ENCODE measurements around the gene THRB.
"Not testable (repeated sequence)": the region's sequence is repeated elsewhere in the genome, so short reads cannot be mapped to it uniquely, and the experiment has no call there.

The THRB gene

DNA sequence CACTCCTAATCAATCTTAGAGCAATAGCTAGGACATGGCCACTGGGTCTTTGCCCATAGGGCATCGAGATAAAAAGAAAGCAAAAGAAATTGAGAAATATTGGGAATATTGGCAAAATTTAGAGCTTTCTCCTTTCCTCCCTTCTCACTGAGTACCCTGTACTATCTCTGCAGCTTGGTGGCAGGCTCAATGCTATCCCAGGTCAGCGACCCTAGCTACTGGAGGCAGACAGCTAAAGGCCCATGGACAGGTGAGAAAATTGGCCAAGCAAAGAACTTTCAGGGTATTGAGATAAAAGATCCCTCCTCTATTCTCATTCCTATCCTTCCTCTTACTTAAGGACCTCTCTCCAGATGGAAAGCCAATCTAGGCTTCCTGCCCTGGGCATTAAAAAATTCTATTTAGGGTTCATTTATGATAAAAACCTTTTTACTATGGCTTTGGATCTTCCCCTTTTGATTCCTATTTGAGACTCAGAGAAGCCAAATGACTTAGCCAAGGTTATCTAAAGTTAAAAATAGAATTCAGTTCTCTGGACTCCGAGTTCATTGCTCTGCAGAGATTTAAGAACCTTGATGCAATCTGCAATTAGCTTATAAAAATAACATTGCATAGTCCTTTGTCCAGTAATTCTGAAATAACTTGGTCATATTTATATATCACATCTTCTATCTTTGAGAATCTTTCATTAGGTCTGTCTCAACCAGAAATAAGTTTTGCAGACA is 75.4 kb downstream of the THRB start:
- TF ChIP-seq MYC (IDR thresholded peaks at IDR 0.05; ENCODE audit: low read depth, low read length) (no peak), POLR2A (IDR thresholded peaks at IDR 0.05; ENCODE audit: extremely low read depth, insufficient read length) (no peak)
- TF ChIP-seq, protein P1, sequence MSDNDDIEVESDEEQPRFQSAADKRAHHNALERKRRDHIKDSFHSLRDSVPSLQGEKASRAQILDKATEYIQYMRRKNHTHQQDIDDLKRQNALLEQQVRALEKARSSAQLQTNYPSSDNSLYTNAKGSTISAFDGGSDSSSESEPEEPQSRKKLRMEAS (IDR thresholded peaks at IDR 0.05; ENCODE audit: low read depth, low read length): no peak
- TF ChIP-seq, protein P2, sequence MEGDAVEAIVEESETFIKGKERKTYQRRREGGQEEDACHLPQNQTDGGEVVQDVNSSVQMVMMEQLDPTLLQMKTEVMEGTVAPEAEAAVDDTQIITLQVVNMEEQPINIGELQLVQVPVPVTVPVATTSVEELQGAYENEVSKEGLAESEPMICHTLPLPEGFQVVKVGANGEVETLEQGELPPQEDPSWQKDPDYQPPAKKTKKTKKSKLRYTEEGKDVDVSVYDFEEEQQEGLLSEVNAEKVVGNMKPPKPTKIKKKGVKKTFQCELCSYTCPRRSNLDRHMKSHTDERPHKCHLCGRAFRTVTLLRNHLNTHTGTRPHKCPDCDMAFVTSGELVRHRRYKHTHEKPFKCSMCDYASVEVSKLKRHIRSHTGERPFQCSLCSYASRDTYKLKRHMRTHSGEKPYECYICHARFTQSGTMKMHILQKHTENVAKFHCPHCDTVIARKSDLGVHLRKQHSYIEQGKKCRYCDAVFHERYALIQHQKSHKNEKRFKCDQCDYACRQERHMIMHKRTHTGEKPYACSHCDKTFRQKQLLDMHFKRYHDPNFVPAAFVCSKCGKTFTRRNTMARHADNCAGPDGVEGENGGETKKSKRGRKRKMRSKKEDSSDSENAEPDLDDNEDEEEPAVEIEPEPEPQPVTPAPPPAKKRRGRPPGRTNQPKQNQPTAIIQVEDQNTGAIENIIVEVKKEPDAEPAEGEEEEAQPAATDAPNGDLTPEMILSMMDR (IDR thresholded peaks at IDR 0.05; ENCODE audit: low read depth, low read length): no peak
- DNase-seq (ENCODE audit: low read depth): no peak
- H3K4me3 ChIP-seq (ENCODE audit: low read depth, low read length): no peak overlapping the region

DNA sequence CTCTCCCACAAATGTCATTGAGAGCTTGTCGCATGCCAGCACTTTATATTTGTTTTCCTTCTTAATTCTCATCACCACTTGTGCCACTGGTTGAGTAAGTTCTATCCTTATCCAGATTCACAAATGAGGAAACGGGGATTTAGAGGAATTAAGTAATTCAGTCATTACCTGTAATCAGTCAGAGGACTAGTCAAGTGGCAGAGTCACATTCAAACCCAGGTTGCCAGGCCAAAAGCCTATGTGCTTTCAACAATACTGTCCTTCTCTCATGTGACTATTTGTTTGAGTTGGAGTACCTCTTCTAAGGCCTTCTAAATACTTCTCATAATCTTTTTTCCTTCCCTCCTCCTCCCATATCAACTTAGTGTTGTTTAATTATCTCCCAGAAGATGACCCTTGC is 76.9 kb downstream of the THRB start:
- DNase-seq (ENCODE audit: low read depth): no peak
- TF ChIP-seq, protein P1 (IDR thresholded peaks at IDR 0.05; ENCODE audit: low read depth, low read length): no peak
- TF ChIP-seq MYC (IDR thresholded peaks at IDR 0.05; ENCODE audit: low read depth, low read length) (no peak), POLR2A (IDR thresholded peaks at IDR 0.05; ENCODE audit: extremely low read depth, insufficient read length) (no peak)
- TF ChIP-seq, protein P2 (IDR thresholded peaks at IDR 0.05; ENCODE audit: low read depth, low read length): no peak
- H3K4me3 ChIP-seq (ENCODE audit: low read depth, low read length): no peak overlapping the region

DNA sequence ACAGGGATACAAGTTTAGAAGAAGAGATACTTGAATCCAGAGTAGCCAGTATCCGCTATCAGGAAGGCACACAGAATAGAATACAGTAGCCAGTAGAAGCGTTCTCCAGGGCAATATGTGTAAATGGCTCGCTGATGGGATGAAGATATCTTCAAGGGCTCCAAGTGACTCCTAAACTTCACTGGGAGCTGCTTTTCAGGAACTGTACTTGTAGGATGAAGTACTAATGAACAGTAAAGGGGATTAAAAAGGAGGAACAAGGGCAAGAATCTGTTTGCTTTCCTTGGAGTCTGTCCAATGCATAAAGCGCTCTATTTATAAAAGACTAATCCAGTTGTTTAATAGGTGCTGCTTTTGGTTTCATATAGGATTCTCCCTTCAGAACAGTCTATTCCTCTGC is 78.4 kb downstream of the THRB start:
- no peak for DNase-seq (ENCODE audit: low read depth)
- no peak overlapping the region for H3K4me3 ChIP-seq (ENCODE audit: low read depth, low read length)
- TF ChIP-seq, protein P1 (IDR thresholded peaks at IDR 0.05; ENCODE audit: low read depth, low read length): no peak
- TF ChIP-seq MYC (IDR thresholded peaks at IDR 0.05; ENCODE audit: low read depth, low read length) (no peak), POLR2A (IDR thresholded peaks at IDR 0.05; ENCODE audit: extremely low read depth, insufficient read length) (no peak)
- TF ChIP-seq, protein P2 (IDR thresholded peaks at IDR 0.05; ENCODE audit: low read depth, low read length): no peak

DNA sequence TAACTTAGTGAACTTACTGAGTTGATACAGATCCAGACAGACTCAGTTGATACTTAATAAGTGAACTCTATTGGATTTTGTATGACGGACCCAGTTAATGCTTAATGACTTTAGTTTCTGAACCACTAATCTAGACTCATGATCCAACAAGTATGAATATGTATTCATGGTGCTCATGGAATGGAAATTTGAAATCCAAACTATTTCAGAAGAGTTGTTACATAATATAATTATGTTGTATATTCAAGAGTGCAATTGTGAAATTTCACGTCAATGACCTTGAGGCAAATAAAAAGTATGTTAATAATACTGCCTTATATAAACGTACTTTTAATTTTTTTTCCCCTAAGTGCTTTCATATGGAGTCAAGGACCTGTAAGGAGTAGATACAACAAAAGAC is 78.8 kb downstream of the THRB start:
- H3K4me3 ChIP-seq (ENCODE audit: low read depth, low read length): no peak overlapping the region
- TF ChIP-seq, protein P1 (IDR thresholded peaks at IDR 0.05; ENCODE audit: low read depth, low read length): no peak
- TF ChIP-seq, protein P2 (IDR thresholded peaks at IDR 0.05; ENCODE audit: low read depth, low read length): no peak
- TF ChIP-seq POLR2A (IDR thresholded peaks at IDR 0.05; ENCODE audit: extremely low read depth, insufficient read length): no peak
- TF ChIP-seq MYC (IDR thresholded peaks at IDR 0.05; ENCODE audit: low read depth, low read length): no peak
- no peak for DNase-seq (ENCODE audit: low read depth)

DNA sequence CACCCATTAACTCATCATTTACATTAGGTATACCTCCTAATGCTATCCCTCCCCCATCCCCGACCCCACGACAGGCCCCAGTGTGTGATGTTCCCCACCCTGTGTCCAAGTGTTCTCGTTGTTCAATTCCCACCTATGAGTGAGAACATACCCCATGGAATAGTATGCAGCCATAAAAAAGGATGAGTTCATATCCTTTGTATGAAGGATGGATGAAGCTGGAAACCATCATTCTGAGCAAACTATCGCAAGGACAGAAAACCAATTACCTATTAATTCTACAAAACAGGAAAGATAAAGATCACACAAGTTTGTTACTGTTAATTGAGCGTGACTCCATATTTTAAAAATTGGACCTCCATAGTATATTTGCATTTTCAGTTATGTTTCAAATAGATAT is 81.0 kb downstream of the THRB start:
- DNase-seq (ENCODE audit: low read depth); H3K4me3 ChIP-seq (ENCODE audit: low read depth, low read length): not testable (repeated sequence)

DNA sequence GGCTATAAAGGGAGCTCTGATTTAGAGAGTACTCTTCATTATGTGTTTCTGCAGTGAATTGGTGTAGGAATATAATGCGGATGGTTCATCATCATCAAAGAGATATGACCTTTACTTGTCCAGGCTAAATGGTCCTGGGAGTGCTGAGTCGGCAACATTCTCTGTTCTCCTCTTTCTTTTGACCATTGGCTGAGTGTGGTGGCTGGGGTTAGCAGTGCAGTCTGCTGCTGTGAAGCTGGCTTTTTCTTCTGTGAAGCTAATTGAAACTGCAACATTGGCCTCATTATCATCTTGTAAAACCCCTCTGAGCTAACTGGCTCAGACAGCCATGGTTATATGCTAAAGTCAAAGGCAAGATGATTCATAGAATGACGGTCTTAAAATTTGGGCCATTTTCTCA is 83.8 kb downstream of the THRB start:
- no peak for TF ChIP-seq MYC (IDR thresholded peaks at IDR 0.05; ENCODE audit: low read depth, low read length)
- TF ChIP-seq, protein P2 (IDR thresholded peaks at IDR 0.05; ENCODE audit: low read depth, low read length): no peak
- TF ChIP-seq, protein P1 (IDR thresholded peaks at IDR 0.05; ENCODE audit: low read depth, low read length): no peak
- TF ChIP-seq POLR2A (IDR thresholded peaks at IDR 0.05; ENCODE audit: extremely low read depth, insufficient read length): no peak
- no peak overlapping the region for H3K4me3 ChIP-seq (ENCODE audit: low read depth, low read length)
- no peak for DNase-seq (ENCODE audit: low read depth)
